Small intestine (tissue), 7 donors: Measurements from ENCODE around the gene CCIN. TPM values are rescaled to one million over a fixed set of nuclear protein-coding genes. Genes with fewer than 3 reads are reported as not detected.
A peak's percentile ranks its signal among the peaks of the same experiment; 100 is the strongest.
"Not testable (repeated sequence)": the region's sequence is repeated elsewhere in the genome, so short reads cannot be mapped to it uniquely, and the experiment has no call there.

Experiments
- DNase-seq, 2 donors: peaks; one replicate each; pipeline versions ENCODE4 v3.0.0 to v3.0.0-alpha.2; 2013
- FAIRE-seq: peaks from 2 replicates; lab custom pipeline; 2012; peaks lifted over from hg19 to GRCh38; lab: Jason Lieb, UNC
- H3K27ac ChIP-seq, 3 donors: one replicate each; pipeline ENCODE4 v1.5.1; 2013; ENCODE audit warnings: low read length in 2 of 3, mild to moderate bottlenecking in 2 of 3, control low read depth in 1 of 3, inconsistent platforms in 1 of 3, low read depth in 1 of 3, moderate library complexity in 1 of 3
- H3K27me3 ChIP-seq, 3 donors: one replicate each; pipeline ENCODE4 v1.6.1; 2013; ENCODE audit warnings: low read length in 3 of 3, inconsistent platforms in 1 of 3; ENCODE audit not compliant: control insufficient read depth in 3 of 3, insufficient read depth in 3 of 3
- H3K36me3 ChIP-seq, 3 donors: one replicate each; pipeline ENCODE4 v1.6.1; 2013; ENCODE audit warnings: low read length in 3 of 3, inconsistent platforms in 1 of 3, low read depth in 1 of 3, mild to moderate bottlenecking in 1 of 3, moderate library complexity in 1 of 3; ENCODE audit not compliant: control insufficient read depth in 3 of 3, insufficient read depth in 2 of 3
- H3K4me1 ChIP-seq, 3 donors: one replicate each; pipeline ENCODE4 v1.6.1; 2013; ENCODE audit warnings: low read length in 2 of 3, inconsistent platforms in 1 of 3, low read depth in 1 of 3, mild to moderate bottlenecking in 1 of 3, moderate library complexity in 1 of 3; ENCODE audit not compliant: control insufficient read depth in 3 of 3, insufficient read depth in 2 of 3
- H3K4me3 ChIP-seq, 3 donors: one replicate each; pipeline ENCODE4 v1.5.1; 2013; ENCODE audit warnings: low read length in 3 of 3, control low read depth in 1 of 3, inconsistent platforms in 1 of 3, low read depth in 1 of 3, mild to moderate bottlenecking in 1 of 3, moderate library complexity in 1 of 3
- H3K9me3 ChIP-seq, 2 donors: one replicate each; pipeline ENCODE4 v1.6.1; 2013; ENCODE audit warnings: low read depth in 1 of 2, low read length in 1 of 2; ENCODE audit not compliant: control insufficient read depth in 2 of 2, insufficient read depth in 1 of 2
- WGBS, 3 donors: extraction: QIAGEN DNeasy Blood & Tissue Kit; methylation state at CpG; one replicate each; pipeline ENCODE4 v1.1.7; 2013; 5-methylcytosine and 5-hydroxymethylcytosine counted together
- polyA plus RNA-seq, 4 donors: library from polyadenylated mRNA; stranded (reverse) in 3 of 4; unstranded in 1 of 4; fragments of 200-250 nt in 3 of 4; fragments of 120-200 nt in 1 of 4; gene quantifications; one replicate each; pipeline versions ENCODE4 v1.2.1 to v1.2.3, GENCODE V29; 2013
- donor health status: healthy with polysubstance abuse.
- donor health status: control.
- donor health status: control.
- donor health status: Bipolar disorder and iron deficiency.
- donor health status: healthy.

Gene CCIN
- polyA plus RNA-seq, 4 donors: 0.04 TPM; not detected in 3

GRCh38 chr9:36128349-36128748, 40.8 kb upstream of the CCIN start:
- WGBS, 3 donors: 65 to 83% (median 72%) methylated on average over 8 of the region's 8 CpGs
- FAIRE-seq (no peak), DNase-seq (no peak)
- peaks cover 0 to 23% (median 13%) of the 10 kb centered on the region in 3 donors for H3K4me1 ChIP-seq
- H3K4me3 ChIP-seq: no peak overlapping the region
- no peak overlapping the region for H3K27ac ChIP-seq
- no peaks in the 10 kb centered on the region for H3K27me3 ChIP-seq
- no peaks in the 10 kb centered on the region for H3K9me3 ChIP-seq
- H3K36me3 ChIP-seq: no peaks in the 10 kb centered on the region

- Histone ChIP-seq H3K4me3 (no peak overlapping the region), H3K27ac (no peak overlapping the region), H3K9me3 (no peaks in the 10 kb centered on the region), H3K36me3 (no peaks in the 10 kb centered on the region), H3K27me3 (no peaks in the 10 kb centered on the region), H3K4me1 (peaks cover 0 to 23% (median 13%) of the 10 kb centered on the region in 3 donors)
- DNase-seq (no peak), FAIRE-seq (no peak)
- WGBS, 3 donors: 95 to 99% (median 97%) methylated on average over 12 of the region's 12 CpGs
Measured at GRCh38 chr9:36129139-36129538, 40.0 kb upstream of the CCIN start.

- H3K36me3 ChIP-seq, H3K9me3 ChIP-seq, H3K4me3 ChIP-seq, H3K27ac ChIP-seq, DNase-seq, FAIRE-seq: not testable (repeated sequence)
- peaks cover 0 to 18% (median 0%) of the 10 kb centered on the region in 3 donors for H3K27me3 ChIP-seq
- H3K4me1 ChIP-seq: peaks cover 0 to 10% (median 8%) of the 10 kb centered on the region in 3 donors
- WGBS, 3 donors: 90 to 95% (median 93%) methylated on average over 7 of the region's 7 CpGs
Measured at GRCh38 chr9:36131666-36132065, 37.5 kb upstream of the CCIN start.

- no peaks in the 10 kb centered on the region for H3K36me3 ChIP-seq
- no peak overlapping the region for H3K27ac ChIP-seq
- DNase-seq: no peak
Measured at GRCh38 chr9:36132086-36132485, 37.1 kb upstream of the CCIN start.

GRCh38 chr9:36134761-36135505, 34.3 kb upstream of the CCIN start:
- Histone ChIP-seq H3K36me3 (peaks cover 0 to 3% (median 0%) of the 10 kb centered on the region in 3 donors), H3K4me1 (peaks cover 0 to 15% (median 8%) of the 10 kb centered on the region in 3 donors), H3K4me3 (no peak overlapping the region), H3K27ac (no peak overlapping the region), H3K9me3 (peaks cover 0 to 3% of the 10 kb centered on the region in 2 donors), H3K27me3 (peaks cover 0 to 37% (median 0%) of the 10 kb centered on the region in 3 donors)
- 83 to 91% (median 89%) methylated on average over 9 of the region's 9 CpGs for WGBS, 3 donors
- no peak for DNase-seq
- FAIRE-seq: no peak

More at GRCh38 chr9:36132086-36132485, 37.1 kb upstream of the CCIN start:
- Histone ChIP-seq H3K9me3 (no peaks in the 10 kb centered on the region), H3K27me3 (peaks cover 0 to 20% (median 0%) of the 10 kb centered on the region in 3 donors), H3K4me3 (no peak overlapping the region), H3K4me1 (peaks cover 0 to 9% (median 7%) of the 10 kb centered on the region in 3 donors)
- 72 to 96% (median 85%) methylated on average over 3 of the region's 3 CpGs for WGBS, 3 donors
- FAIRE-seq: no peak

GRCh38 chr9:36135741-36136271, 33.4 kb upstream of the CCIN start:
- Histone ChIP-seq H3K36me3 (peaks cover 0 to 3% (median 0%) of the 10 kb centered on the region in 3 donors), H3K4me1 (peaks cover 0 to 15% (median 11%) of the 10 kb centered on the region in 3 donors), H3K27me3 (peaks cover 0 to 37% (median 0%) of the 10 kb centered on the region in 3 donors), H3K27ac (peak overlapping the region in 1 of 3 donors; percentile 8), H3K9me3 (peaks cover 0 to 3% of the 10 kb centered on the region in 2 donors), H3K4me3 (peak overlapping the region; percentile 28 to 67 (median 51))
- DNase-seq: no peak
- no peak for FAIRE-seq
- 11 to 25% (median 11%) methylated on average over 12 to 18 of the region's 18 CpGs for WGBS, 3 donors

- Histone ChIP-seq H3K27ac (peak within 1 kb of the TSS in 2 of 3 donors; percentile 37 to 69), H3K36me3 (peaks cover 0 to 3% (median 0%) of the 10 kb centered on the region in 3 donors), H3K9me3 (peaks cover 0 to 3% of the 10 kb centered on the region in 2 donors), H3K27me3 (peaks cover 0 to 37% (median 0%) of the 10 kb centered on the region in 3 donors), H3K4me3 (peak within 1 kb of the TSS; percentile 51 to 67 (median 59)), H3K4me1 (peaks cover 0 to 15% (median 11%) of the 10 kb centered on the region in 3 donors)
- DNase-seq (peak; percentile 71 to 88), FAIRE-seq (no peak)
- 0 to 1% (median 1%) methylated on average over 35 to 83 of the region's 83 CpGs for WGBS, 3 donors
Measured at GRCh38 chr9:36136272-36136893, 32.8 kb upstream of the CCIN start, which contains the start of gene GLIPR2. Gene GLIPR2 (plus strand): TSS chr9:36136733. CDS start chr9:36136779, 46 bp downstream.

- peaks cover 0 to 6% (median 0%) of the 10 kb centered on the region in 3 donors for H3K36me3 ChIP-seq
- FAIRE-seq (no peak), DNase-seq (peak in 1 of 2 donors; percentile 47)
- peak overlapping the region in 2 of 3 donors; percentile 37 to 69 for H3K27ac ChIP-seq
- H3K9me3 ChIP-seq: peaks cover 0 to 3% of the 10 kb centered on the region in 2 donors
- H3K4me3 ChIP-seq: peak overlapping the region; percentile 51 to 67 (median 59)
- H3K4me1 ChIP-seq: peaks cover 0 to 18% (median 15%) of the 10 kb centered on the region in 3 donors
- WGBS, 3 donors: 1% methylated on average over 35 to 40 of the region's 40 CpGs
- peaks cover 0 to 37% (median 0%) of the 10 kb centered on the region in 3 donors for H3K27me3 ChIP-seq
Measured at GRCh38 chr9:36136894-36137391, 32.2 kb upstream of the CCIN start.
